GM21786 (cell line): ENCODE results near the gene ESYT1.
A peak's percentile ranks its signal among the peaks of the same experiment; 100 is the strongest.

ENCODE experiments used
- ATAC-seq: cut with Tn5 transposase; IDR thresholded peaks from one replicate; pipeline ENCODE4 v1.9.1; 2021; ENCODE audit not compliant: unreplicated experiment

ESYT1 gene

GRCh38 chr12:56186957-56187356 is 58.9 kb downstream of the ESYT1 start:
- no peak for ATAC-seq

GRCh38 chr12:56188131-56188777 is 60.2 kb downstream of the ESYT1 start:
- no peak for ATAC-seq

- ATAC-seq = no peak
Measured at GRCh38 chr12:56188778-56189098, 60.7 kb downstream of the ESYT1 start.

GRCh38 chr12:56189099-56189917 is 61.2 kb downstream of the ESYT1 start, which contains the start of gene SMARCC2:
Gene SMARCC2, minus strand, starts transcription at chr12:56189483. Its CDS starts 22 bp downstream, at chr12:56189461.
- peak; percentile 57 for ATAC-seq

- peak; percentile 39 for ATAC-seq
Measured at GRCh38 chr12:56189918-56190694, 62.0 kb downstream of the ESYT1 start.

- ATAC-seq = no peak
Measured at GRCh38 chr12:56190695-56191155, 62.7 kb downstream of the ESYT1 start.

- ATAC-seq = no peak
Measured at GRCh38 chr12:56192582-56192981, 64.5 kb downstream of the ESYT1 start.

GRCh38 chr12:56193025-56193578 is 65.0 kb downstream of the ESYT1 start:
- ATAC-seq = no peak
